Kidney glomerular epithelial cell (primary cell): ENCODE measurements around the gene FBLN2.
A peak's percentile ranks its signal among the peaks of the same experiment; 100 is the strongest.

ENCODE experiments used
- DNase-seq: peaks from one replicate; lab custom pipeline; 2025; lab: John Stamatoyannopoulos, UW

Gene FBLN2

DNA sequence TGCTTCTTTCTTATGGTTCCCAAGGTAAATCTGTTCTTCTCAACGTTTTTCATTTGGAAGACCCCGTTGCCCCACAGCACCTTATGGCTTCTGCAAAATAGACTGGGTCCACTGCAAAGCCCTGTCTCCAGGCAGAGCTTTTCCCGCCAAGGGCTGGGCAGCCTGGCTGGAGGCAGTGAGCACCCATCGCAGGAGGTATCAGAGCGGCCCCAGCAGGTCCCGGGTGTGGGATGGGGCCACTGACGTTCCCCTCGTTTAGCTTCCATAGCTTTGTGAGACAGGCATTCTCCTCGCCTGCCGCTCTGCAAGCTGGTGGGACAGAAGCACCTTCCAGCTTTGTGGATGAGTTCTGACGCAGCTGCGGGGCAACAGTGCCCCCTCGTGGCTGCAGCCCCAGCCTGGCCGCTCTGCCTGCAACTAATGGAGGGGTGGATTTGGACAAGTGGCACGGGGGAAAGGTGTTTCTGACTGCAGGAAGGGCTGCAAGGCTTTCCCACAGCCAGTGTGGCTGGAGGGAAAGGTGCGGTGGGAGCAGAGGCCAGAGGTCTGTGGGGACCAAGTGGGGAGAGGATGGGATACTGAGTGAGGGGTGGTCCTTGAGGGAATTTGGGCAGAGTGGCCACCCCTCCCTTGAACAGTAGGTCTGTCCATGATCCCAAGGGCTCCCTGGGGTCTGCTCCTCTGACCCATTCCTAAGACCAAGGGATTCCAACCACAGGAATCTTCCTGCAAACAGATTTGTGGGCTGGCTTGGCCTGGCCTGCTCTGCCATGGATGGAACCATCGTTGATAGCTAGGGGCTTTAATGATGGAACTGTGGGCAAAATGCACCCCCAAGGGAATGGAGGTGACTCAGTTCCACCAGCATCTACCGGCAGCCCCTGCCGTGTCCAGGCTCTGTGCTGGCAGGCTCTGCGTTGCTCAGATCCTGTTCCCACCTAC is 99.4 kb downstream of the FBLN2 start:
- DNase-seq: peak; percentile 68

DNA sequence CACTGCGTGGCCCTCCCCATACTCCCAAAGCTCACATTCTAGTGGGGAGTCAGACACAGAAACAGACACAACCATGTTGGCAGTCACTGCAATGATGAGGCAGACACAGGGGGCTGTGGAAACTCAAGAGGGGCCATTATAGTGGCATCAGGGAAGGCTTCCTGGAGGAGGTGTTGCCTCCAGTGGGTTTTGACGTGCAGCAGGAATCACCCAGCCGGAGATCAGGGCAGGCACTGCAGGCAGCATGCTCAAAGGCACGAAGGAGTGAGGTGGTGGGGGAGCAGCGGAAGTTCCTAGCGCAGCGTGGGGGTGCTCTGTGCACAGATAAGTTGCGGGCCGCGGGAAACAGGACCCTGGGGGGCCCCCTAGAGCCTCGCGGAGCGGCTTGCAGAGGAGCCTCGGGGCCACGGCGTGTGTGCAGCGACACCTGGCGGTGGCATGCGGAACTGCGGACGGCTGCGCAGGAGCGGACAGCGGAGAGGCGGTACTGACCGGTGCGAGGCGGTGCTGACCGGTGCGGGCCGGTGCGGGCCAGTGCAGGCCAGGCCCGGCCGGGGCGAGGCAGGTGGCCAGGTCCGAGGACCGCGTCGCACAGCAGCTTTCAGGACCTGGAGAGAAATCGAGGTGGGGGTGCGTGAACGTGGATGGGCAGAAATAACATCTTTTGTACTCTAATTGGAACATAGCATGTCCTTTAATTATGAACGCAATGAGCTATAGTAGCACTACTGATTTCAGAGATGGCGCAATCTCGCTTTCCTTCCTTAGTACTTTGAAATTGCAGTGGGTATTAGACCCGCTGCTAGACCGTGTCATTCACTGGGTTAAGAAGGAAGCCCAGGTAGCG is 101.5 kb downstream of the FBLN2 start:
- DNase-seq: peak; percentile 28

DNA sequence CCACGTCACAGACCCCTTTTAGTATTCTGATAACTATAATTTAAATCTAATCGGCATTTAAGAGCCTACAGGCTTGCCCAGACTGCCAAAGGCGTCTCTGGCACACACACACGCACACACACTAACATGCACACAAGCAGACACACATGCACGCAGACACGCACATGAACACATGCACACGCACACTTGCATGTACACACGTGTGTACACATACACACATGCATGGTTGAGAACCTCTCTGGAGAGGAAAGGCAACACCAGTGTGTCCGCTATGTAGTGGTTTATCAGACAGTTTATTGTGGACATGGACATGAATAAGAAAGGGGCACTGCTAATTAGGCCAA is 102.1 kb downstream of the FBLN2 start:
- DNase-seq: no peak

DNA sequence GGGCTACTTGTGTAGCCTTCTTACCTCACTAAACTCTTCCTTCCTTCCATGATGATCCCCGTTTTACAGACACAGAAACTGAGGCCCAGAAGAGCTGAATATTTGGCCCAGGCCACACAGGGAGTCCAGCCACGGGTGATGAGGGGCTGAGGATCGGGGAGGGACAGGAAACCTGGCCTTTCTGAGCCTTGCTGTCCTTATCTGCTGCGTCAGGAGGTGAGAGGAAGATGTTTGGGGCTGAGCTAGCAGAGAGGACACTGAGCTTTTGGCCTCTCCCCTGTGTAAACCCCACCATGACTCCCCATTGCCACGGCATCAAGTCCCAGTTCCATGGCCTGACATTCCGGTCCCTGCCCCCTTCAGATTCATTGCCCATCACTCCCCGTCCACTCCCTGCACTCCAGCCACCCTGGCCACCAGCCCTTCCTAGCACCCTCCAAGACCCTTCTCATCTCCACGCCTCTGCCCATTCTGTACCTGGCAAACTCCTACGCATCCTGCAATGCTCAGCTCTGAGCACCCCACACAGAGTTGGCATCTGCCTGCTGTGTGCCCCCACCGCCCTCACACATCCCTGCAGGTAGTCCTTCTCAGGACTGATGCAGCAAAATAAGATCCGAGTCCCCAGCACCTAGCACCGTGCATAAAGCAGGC is 103.0 kb downstream of the FBLN2 start:
- DNase-seq: no peak

GRCh38 chr3:13652728-13653127 is 103.8 kb downstream of the FBLN2 start:
- DNase-seq: no peak

- DNase-seq: no peak
These were observed 104.8 kb downstream of the FBLN2 start for GRCh38 chr3:13653631-13654279.

DNA sequence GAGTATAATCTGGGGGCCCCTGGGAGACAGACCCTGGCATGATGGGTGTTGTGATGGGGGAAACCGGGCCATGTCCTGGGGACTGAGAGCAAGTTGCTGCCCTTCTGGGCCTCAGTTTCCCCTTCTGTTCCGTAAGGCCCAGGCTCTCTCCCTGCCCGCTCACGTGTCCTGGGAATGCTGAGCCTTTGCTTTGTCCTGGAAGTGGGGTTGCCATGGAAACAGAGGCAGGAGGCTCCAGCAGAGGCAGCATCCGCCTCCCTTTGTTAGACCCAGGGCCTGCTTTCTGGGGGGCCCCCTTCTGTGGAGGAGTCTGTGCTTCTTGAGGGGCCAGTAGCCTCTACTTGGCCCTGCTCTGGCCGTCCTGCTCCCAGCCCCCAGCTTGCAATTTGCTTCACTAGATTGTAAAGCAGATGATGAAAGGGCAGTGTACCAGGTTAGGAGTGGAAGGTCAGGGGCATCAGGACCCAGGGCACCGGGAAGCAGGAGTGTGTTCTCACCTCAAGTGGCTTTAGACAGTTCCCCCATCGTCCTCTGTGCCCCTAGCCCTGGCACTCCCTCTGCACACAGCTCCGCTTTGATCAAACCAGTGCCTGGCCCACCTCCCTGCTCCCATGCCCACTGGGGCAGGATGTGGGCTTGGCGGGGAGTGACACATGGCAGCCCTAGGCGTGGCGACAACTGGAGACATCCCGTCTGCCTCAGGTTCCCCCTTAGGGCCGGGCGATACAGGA is 105.6 kb downstream of the FBLN2 start:
- no peak for DNase-seq

- DNase-seq: no peak
These were observed 106.4 kb downstream of the FBLN2 start for GRCh38 chr3:13655061-13655913.

DNA sequence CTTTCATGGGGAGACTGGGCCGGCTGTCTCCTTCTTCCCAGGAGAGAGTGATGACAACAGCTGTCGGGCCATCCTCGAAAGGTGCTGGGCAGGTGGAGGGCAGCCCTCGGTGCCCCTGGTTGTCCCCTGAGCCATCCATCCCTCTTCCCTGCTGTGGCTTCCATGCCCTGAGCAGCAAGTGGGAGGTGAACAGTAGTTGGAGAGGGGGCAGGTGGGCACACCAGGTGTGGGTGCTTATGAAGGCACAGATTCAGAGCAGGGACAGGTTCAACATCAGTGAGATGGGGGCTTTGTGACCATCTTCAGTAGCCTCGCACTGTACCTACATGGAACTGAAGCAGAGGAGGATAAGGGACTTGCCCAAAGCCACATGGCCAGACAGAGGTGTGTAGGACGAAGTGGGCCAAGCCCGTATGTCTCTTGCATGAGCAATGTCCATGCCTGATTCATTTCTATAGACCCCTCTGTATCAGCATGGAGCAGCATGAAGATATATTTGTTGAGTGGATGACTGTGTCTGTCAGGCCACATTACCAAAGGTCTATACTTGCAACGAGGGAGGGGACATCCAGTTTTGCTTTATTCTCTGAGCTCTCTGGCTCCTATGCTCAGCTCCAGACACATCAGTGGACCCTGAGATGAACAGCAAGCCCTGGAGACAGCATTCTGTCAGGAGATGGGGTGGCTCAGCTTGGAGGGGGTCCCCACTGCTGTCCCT is 107.8 kb downstream of the FBLN2 start:
- DNase-seq: no peak

DNA sequence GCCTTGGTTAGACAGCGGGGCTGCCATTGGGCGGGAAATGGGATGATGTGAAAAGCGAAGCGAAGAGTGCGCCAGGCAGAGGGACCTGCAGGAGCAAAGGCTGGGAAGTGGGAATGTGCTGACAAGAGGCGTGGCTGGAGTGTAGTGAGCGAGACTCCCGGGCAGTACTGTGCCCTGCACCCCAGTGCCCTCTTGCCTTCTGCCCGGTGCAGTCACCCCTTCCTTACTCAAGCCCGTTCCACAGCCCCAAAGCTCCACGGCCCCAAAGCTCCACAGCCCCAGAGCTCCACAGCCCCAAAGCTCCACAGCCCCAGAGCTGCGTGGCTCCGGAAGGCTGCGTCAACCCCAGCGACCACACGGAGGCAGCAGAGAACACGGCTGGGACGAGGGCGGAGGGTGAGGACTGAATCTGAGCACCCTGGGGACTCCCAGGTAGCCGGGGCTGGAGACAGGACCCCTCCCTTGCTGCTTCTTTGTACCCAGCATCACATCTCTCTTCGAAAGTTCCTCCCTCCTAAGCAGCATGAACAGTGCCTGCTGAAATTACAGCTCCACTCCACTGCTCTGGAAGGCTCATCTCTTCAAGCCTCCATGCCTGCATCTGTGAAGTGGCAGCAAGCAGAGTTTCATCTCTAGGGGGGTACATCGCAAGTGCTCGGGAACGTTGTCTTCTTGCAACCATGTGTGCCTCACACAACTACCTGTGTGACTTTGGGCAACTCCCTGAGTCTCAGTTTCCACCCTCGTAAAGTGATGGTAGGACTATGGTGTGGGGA is 108.9 kb downstream of the FBLN2 start:
- DNase-seq: peak; percentile 40

GRCh38 chr3:13658681-13659080 is 109.8 kb downstream of the FBLN2 start:
- DNase-seq: no peak

GRCh38 chr3:13659221-13659969 is 110.5 kb downstream of the FBLN2 start:
- no peak for DNase-seq

- no peak for DNase-seq
These were observed 111.3 kb downstream of the FBLN2 start for GRCh38 chr3:13660042-13660874.

- no peak for DNase-seq
These were observed 112.2 kb downstream of the FBLN2 start for GRCh38 chr3:13661121-13661520.

DNA sequence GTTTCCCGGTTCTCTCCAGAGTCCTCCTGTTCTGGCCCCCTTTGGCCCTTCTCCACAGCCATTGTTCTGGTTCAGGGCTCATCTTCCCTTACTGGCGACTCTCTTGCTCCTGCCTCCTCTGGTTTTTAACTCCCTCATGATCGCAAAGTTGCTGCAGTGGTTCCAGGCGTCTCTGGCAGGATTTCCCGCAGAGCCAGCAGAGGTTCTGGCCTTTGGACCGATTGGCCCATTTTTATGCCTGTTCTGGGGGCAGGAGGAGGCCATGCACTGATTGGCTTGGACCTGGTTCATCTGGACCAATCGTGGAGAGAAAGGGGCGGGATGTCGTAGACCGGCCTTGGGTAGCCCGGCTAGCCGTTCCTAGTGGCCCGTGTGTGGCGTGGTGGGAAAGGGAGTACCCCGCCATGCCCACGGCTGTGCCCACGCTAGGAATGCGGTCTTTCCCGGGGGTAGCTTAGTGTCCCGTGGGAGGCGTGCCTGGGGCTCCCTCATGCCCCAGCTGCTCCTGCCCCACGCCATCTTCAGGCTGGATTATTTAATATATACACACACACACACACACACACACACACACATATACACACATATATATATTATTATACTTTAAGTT is 113.4 kb downstream of the FBLN2 start:
- no peak for DNase-seq

DNA sequence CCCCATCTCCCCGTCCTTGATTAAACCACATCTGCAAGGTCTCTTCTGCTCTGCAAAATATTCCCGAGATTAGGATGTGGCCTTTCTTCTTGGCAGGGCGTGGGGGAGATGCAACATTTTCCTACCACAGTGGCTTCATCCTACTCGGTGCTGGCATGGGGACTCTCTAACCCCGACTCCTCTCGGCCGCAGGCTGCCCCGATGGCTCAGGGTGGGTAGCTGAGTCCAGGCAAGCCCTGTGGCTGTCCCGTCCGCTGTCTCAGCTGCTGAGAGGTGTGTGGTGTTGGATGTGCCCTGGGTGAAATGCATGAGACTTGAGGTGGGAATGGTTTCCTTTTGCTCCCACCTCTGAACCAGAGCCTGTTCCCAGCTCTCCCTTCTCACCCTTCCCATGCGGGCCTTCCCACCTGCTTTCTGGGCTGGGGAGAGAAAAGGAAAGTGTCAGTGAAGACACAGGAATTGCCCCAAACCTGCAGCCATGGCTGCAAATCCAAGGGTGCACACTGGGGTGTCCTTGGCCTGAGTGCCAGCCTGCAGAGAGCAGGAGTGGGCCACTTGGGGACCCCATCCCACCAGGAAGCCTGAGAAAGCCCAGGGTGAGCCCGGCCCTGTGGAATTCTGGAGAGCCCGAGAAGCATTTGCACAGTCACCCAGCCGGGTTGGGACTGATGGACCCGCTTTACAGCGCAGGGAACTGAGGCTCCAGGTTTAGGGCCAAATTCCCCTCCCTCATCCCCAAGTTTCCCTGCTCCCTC is 115.0 kb downstream of the FBLN2 start:
- no peak for DNase-seq
